B cell (primary cell): ENCODE data around the gene ADPRM. TPM values are rescaled to one million over a fixed set of nuclear protein-coding genes. Genes with fewer than 3 reads are reported as not detected.
A peak's percentile ranks its signal among the peaks of the same experiment; 100 is the strongest.

Experiments
- ATAC-seq: fragments of 200-7000 bp; cut with Tn5 transposase; one replicate; pipeline ENCODE4 v1.10.0; 2021; ENCODE audit warnings: low read depth, mild to moderate bottlenecking, moderate number of reproducible peaks, moderate library complexity
- CTCF ChIA-PET: fragments of 350-600 bp; sonication (Branson Sonifier 250); formaldehyde crosslinking; loops from one replicate; lab custom pipeline; 2021; ENCODE audit warnings: antibody characterized with exemption, inconsistent platforms; lab: Charles Lee
- POLR2A ChIA-PET: fragments of 350-600 bp; sonication (Branson Sonifier 250); formaldehyde crosslinking; loops from one replicate; lab custom pipeline; 2021; ENCODE audit warnings: antibody characterized with exemption; lab: Charles Lee
- DNase-seq: peaks from one replicate; pipeline ENCODE4 v3.0.0; 2013
- H2AFZ ChIP-seq: 2 replicates; pipeline ENCODE4 v1.6.1; 2012; ENCODE audit warnings: mild to moderate bottlenecking, low read depth, low read length; ENCODE audit not compliant: insufficient read depth, poor library complexity, severe bottlenecking
- H3K27ac ChIP-seq, 2 donors: 1 replicate in 1 of 2; 2 replicates in 1 of 2; pipeline ENCODE4 v1.5.1; 2012 to 2013; ENCODE audit warnings: low read length in 2 of 2, mild to moderate bottlenecking in 2 of 2, moderate library complexity in 1 of 2
- H3K27me3 ChIP-seq, 4 experiments: fragments of 200-600 bp in 1 of 4; sonication (generic) in 1 of 4; replicated peaks in 1 of 4; 1 replicate in 2 of 4; 2 replicates in 2 of 4; pipeline versions ENCODE4 v1.6.1 to v1.7.0; 2013 to 2016; ENCODE audit warnings: low read length in 3 of 4, mild to moderate bottlenecking in 2 of 4, mixed read lengths in 1 of 4, moderate library complexity in 1 of 4; ENCODE audit not compliant: insufficient read depth in 4 of 4, control insufficient read depth in 3 of 4; ENCODE audit errors: control extremely low read depth in 1 of 4
- H3K36me3 ChIP-seq, 2 experiments: replicated peaks in 1 of 2; 1 replicate in 1 of 2; 2 replicates in 1 of 2; pipeline versions ENCODE4 v1.6.1 to v1.7.1; 2013; ENCODE audit warnings: low read length in 1 of 2; ENCODE audit not compliant: insufficient read depth in 2 of 2, control insufficient read depth in 1 of 2; ENCODE audit errors: control extremely low read depth in 1 of 2, extremely low read depth in 1 of 2
- H3K4me1 ChIP-seq, 2 donors: fragments of 200-600 bp in 1 of 2; sonication (generic) in 1 of 2; 1 replicate in 1 of 2; 2 replicates in 1 of 2; pipeline versions ENCODE4 v1.5.1 to v1.6.1; 2013 to 2017; ENCODE audit warnings: low read length in 2 of 2; ENCODE audit not compliant: control insufficient read depth in 2 of 2, insufficient read depth in 2 of 2
- H3K4me2 ChIP-seq: replicated peaks from 2 replicates; pipeline ENCODE3; 2012; ENCODE audit warnings: mild to moderate bottlenecking, low read depth, low read length; ENCODE audit not compliant: poor library complexity, severe bottlenecking
- H3K4me3 ChIP-seq, 5 experiments: fragments of 200-600 bp in 1 of 5; sonication (generic) in 1 of 5; 1 replicate in 3 of 5; 2 replicates in 2 of 5; pipeline versions ENCODE4 v1.5.1 to v1.7.0; 2011 to 2016; ENCODE audit warnings: low read length in 4 of 5, mild to moderate bottlenecking in 4 of 5, low read depth in 2 of 5, control low read depth in 1 of 5, moderate library complexity in 1 of 5; ENCODE audit not compliant: insufficient read depth in 1 of 5; ENCODE audit errors: control extremely low read depth in 1 of 5, extremely low read depth in 1 of 5
- H3K79me2 ChIP-seq: fragments of 200-600 bp; sonication (generic); one replicate; pipeline ENCODE4 v1.6.0; 2016; ENCODE audit warnings: low read length; ENCODE audit not compliant: control insufficient read depth, insufficient read depth
- H3K9ac ChIP-seq: fragments of 200-600 bp; sonication (generic); 2 replicates; pipeline ENCODE4 v1.6.1; 2017; ENCODE audit warnings: mild to moderate bottlenecking, low read length, moderate library complexity
- H3K9me3 ChIP-seq, 3 donors: one replicate each; pipeline versions ENCODE4 v1.6.1 to v1.7.1; 2013; ENCODE audit warnings: low read length in 2 of 3; ENCODE audit not compliant: control insufficient read depth in 2 of 3, insufficient read depth in 1 of 3; ENCODE audit errors: control extremely low read depth in 1 of 3
- H4K20me1 ChIP-seq: 2 replicates; pipeline ENCODE4 v1.6.0; 2012; ENCODE audit warnings: mild to moderate bottlenecking, low read length; ENCODE audit not compliant: insufficient read depth, control insufficient read depth, poor library complexity, severe bottlenecking
- H3K27ac Mint-ChIP-seq: one replicate; pipeline ENCODE4 v1.8.0; 2021; ENCODE audit warnings: mixed read lengths
- H3K27me3 Mint-ChIP-seq: one replicate; pipeline ENCODE4 v1.8.0; 2021; ENCODE audit warnings: mixed read lengths
- H3K4me1 Mint-ChIP-seq: one replicate; pipeline ENCODE4 v1.8.0; 2021; ENCODE audit warnings: mixed read lengths
- H3K4me3 Mint-ChIP-seq: one replicate; pipeline ENCODE4 v1.8.0; 2021; ENCODE audit warnings: mixed read lengths
- H3K9me3 Mint-ChIP-seq: one replicate; pipeline ENCODE4 v1.8.0; 2022; ENCODE audit warnings: mixed read lengths; ENCODE audit not compliant: insufficient read depth
- EZH2 ChIP-seq: IDR thresholded peaks from 2 replicates; pipeline ENCODE4 v1.6.1; 2012; ENCODE audit warnings: borderline replicate concordance, low read depth, mild to moderate bottlenecking, moderate library complexity, low read length; ENCODE audit not compliant: insufficient read depth, poor library complexity, severe bottlenecking
- WGBS: methylation state at CpG from one replicate; pipeline ENCODE4 v1.1.5; 2013; ENCODE audit warnings: missing lambda C conversion rate; ENCODE audit not compliant: insufficient coverage; 5-methylcytosine and 5-hydroxymethylcytosine counted together
- intact Hi-C: fragments of 100-400 bp; cut with micrococcal nuclease; formaldehyde crosslinking; loops from one replicate; pipeline ENCODE4 v1.10.0; 2022
- polyA minus RNA-seq: library from RNA; depleted of rRNA, polyadenylated mRNA; stranded (reverse); fragments of >200 nt; gene quantifications from 2 replicates; pipeline ENCODE4 v1.2.3, GENCODE V29; 2012
- polyA plus RNA-seq: library from polyadenylated mRNA; depleted of rRNA; stranded (reverse); fragments of >200 nt; gene quantifications from 2 replicates; pipeline ENCODE4 v1.2.3, GENCODE V29; 2012
- total RNA-seq, 2 donors: library from RNA; stranded (reverse); fragments of 120-200 nt in 1 of 2; gene quantifications; 1 replicate in 1 of 2; 2 replicates in 1 of 2; pipeline versions ENCODE4 v1.2.3 to v1.2.4, GENCODE V29; 2013 to 2022
- TF ChIP-seq, protein P1 (sequence below): fragments of 200-600 bp; IDR thresholded peaks from one replicate; pipeline ENCODE4 v1.8.0; 2022; ENCODE audit warnings: antibody characterized with exemption, mild to moderate bottlenecking

Gene ADPRM, protein sequence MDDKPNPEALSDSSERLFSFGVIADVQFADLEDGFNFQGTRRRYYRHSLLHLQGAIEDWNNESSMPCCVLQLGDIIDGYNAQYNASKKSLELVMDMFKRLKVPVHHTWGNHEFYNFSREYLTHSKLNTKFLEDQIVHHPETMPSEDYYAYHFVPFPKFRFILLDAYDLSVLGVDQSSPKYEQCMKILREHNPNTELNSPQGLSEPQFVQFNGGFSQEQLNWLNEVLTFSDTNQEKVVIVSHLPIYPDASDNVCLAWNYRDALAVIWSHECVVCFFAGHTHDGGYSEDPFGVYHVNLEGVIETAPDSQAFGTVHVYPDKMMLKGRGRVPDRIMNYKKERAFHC
- total RNA-seq (29.1 and 32.4 TPM in 2 replicates), polyA plus RNA-seq (19.9 and 24.3 TPM in 2 replicates), polyA minus RNA-seq (14.7 and 16.6 TPM in 2 replicates)
- 37.1 TPM for total RNA-seq (2013)

DNA sequence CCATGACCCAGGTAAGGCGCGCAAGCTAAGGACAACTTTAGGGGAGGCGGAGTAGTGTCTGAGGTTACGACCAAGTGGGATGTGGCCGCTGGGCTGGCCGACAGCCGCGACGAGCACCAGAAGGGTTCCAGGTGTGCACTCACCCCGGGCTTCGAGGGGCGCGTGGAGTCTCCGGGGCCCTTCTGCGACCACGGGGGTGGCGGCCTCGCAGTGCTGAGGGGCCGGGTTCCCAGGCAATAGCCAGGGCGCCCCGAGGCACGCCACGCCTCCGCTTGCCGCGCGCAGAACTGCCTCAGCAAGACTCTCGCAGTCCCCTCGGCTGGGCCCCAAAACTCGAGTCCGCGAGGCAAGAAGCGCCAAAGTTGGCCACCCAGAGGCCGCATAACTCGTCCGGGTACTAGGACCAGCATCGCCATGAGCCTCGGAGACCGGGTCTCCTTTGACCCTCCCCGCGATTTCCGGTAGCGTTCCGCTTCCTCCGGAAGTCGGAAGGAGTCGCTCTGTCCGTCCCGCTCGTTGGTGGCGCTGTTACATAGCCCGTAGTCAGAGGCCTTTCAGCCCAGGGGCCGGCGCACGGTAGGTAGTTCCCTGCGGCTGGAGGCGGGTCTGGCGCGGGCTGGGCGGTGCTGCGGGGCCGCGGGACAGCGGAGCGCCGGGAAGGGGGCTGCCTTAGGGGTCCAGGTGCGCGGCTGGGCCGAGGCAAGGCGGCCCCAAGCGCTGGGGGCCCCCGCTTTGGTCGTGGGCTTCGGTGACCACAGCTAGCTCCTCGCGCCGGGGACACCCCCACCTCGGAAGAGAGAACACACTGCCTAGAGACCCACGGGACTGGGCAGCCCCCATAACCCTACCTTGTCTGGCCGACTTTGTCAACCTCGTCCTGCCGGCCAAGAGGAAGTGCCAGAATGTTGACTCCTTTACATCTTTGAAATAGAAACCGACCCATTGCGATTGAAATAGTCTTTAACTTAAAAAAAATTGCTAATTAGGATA is at the start of gene ADPRM, which contains the start of gene SCO1:
ADPRM (plus strand) TSS at position 503 of the 990 bp plus-strand sequence. CDS start 7,333 bp downstream, outside the sequence.
SCO1 (minus strand) TSS at position 442 of the 990 bp plus-strand sequence; CDS start at position 416, 26 bp downstream.
- Histone ChIP-seq H2AFZ (peak within 1 kb of the TSS; percentile 95), H3K36me3 (peaks cover 0 to 30% of the 10 kb centered on the region in 2 experiments), H3K4me2 (peak within 1 kb of the TSS; percentile 90), H4K20me1 (no peaks in the 10 kb centered on the region), H3K9ac (peak within 1 kb of the TSS; percentile 82), H3K4me1 (peaks cover 28 to 46% of the 10 kb centered on the region in 2 donors), H3K27me3 (no peaks in the 10 kb centered on the region), H3K27ac (peak within 1 kb of the TSS; percentile 81 to 93), H3K4me3 (peak within 1 kb of the TSS; percentile 78 to 91 (median 84)), H3K9me3 (no peaks in the 10 kb centered on the region), H3K79me2 (peaks cover 81% of the 10 kb centered on the region)
- ChIA-PET POLR2A (interaction anchor here (0.6 kb wide), 1 partner anchor 655 kb away, joined by 6 read pairs; no protein-coding TSS in a partner anchor), CTCF (interaction anchor here (1.6 to 2.0 kb wide), 2 partner anchors 13 to 33 kb away, joined by 5 read pairs; partner anchors contain the start of gene TMEM220)
- ATAC-seq: peak; percentile 96
- intact Hi-C loops: loop anchor here (1.0 to 5.0 kb wide), 3 partner anchors 33 to 1300 kb away; partner anchors contain the start of genes TMEM220 and ZNF18
- TF ChIP-seq EZH2: no peak
- TF ChIP-seq, protein P1, sequence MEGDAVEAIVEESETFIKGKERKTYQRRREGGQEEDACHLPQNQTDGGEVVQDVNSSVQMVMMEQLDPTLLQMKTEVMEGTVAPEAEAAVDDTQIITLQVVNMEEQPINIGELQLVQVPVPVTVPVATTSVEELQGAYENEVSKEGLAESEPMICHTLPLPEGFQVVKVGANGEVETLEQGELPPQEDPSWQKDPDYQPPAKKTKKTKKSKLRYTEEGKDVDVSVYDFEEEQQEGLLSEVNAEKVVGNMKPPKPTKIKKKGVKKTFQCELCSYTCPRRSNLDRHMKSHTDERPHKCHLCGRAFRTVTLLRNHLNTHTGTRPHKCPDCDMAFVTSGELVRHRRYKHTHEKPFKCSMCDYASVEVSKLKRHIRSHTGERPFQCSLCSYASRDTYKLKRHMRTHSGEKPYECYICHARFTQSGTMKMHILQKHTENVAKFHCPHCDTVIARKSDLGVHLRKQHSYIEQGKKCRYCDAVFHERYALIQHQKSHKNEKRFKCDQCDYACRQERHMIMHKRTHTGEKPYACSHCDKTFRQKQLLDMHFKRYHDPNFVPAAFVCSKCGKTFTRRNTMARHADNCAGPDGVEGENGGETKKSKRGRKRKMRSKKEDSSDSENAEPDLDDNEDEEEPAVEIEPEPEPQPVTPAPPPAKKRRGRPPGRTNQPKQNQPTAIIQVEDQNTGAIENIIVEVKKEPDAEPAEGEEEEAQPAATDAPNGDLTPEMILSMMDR: peak; percentile 31
- Mint-ChIP-seq H3K4me1 (peaks cover 47% of the 10 kb centered on the region), H3K4me3 (peak within 1 kb of the TSS; percentile 93), H3K9me3 (no peaks in the 10 kb centered on the region), H3K27me3 (no peaks in the 10 kb centered on the region), H3K27ac (peak within 1 kb of the TSS; percentile 96)
- peak; percentile 93 for DNase-seq
- under 1% methylated on average over 79 of the region's 84 CpGs for WGBS
